Measurements from ENCODE around the gene GDPD5. TPM values are rescaled to one million over a fixed set of nuclear protein-coding genes. Genes with fewer than 3 reads are reported as not detected.

GDPD5 gene
- total and polyA plus RNA-seq, 2 donors (not counting 1 experiment from before 2014, with no cell fraction given): 2.5 to 3.1 TPM

GRCh38 chr11:75437966-75438659 lies 87.6 kb downstream of the GDPD5 start:
- Histone ChIP-seq H3K27me3 (ENCODE audit: control insufficient read depth, insufficient read depth, low read length) (peaks cover 1% of the 10 kb centered on the region), H3K27ac (ENCODE audit: insufficient read depth, low read length) (no peak overlapping the region), H3K9me3 (ENCODE audit: control insufficient read depth, insufficient read depth, low read depth, low read length) (no peaks in the 10 kb centered on the region), H4K20me1 (ENCODE audit: control insufficient read depth, extremely low read depth, insufficient read depth, low read length) (no peaks in the 10 kb centered on the region), H3K36me3 (ENCODE audit: control insufficient read depth, insufficient read depth, low read length) (no peaks in the 10 kb centered on the region), H3K4me1 (ENCODE audit: control insufficient read depth, extremely low read depth, insufficient read depth, low read length) (no peaks in the 10 kb centered on the region), H3K79me2 (ENCODE audit: control insufficient read depth, insufficient read depth, low read length) (no peaks in the 10 kb centered on the region), H3K9ac (ENCODE audit: insufficient read depth, low read length) (no peak overlapping the region), H3K4me2 (ENCODE audit: extremely low read depth, insufficient read depth, low read length) (no peak overlapping the region), H3K4me3 (replicated peaks in 1 of 4; ENCODE audit: control extremely low read depth in 1 of 4, insufficient read depth in 1 of 4, low read depth in 3 of 4, low read length in 4 of 4) (no peak overlapping the region), H2AFZ (ENCODE audit: low read length) (no peak overlapping the region)
- no peak for DNase-seq (ENCODE audit: low read depth in 2 of 2)
- TF ChIP-seq EZH2 (IDR thresholded peaks at IDR 0.05; ENCODE audit: low read length, missing control alignments) (no peak), CTCF (conservative IDR thresholded peaks at IDR 0.05 in 1 of 2, IDR thresholded peaks at IDR 0.05 in 1 of 2; ENCODE audit: low read depth in 1 of 2, low read length in 2 of 2) (no peak)

- H4K20me1 ChIP-seq (ENCODE audit: control insufficient read depth, extremely low read depth, insufficient read depth, low read length): no peaks in the 10 kb centered on the region
- H3K4me3 ChIP-seq (replicated peaks in 1 of 4; ENCODE audit: control extremely low read depth in 1 of 4, insufficient read depth in 1 of 4, low read depth in 3 of 4, low read length in 4 of 4): no peak overlapping the region
- no peak for DNase-seq (ENCODE audit: low read depth in 2 of 2)
- H3K36me3 ChIP-seq (ENCODE audit: control insufficient read depth, insufficient read depth, low read length): no peaks in the 10 kb centered on the region
- H3K27ac ChIP-seq (ENCODE audit: insufficient read depth, low read length): no peak overlapping the region
- no peaks in the 10 kb centered on the region for H3K79me2 ChIP-seq (ENCODE audit: control insufficient read depth, insufficient read depth, low read length)
- H3K9ac ChIP-seq (ENCODE audit: insufficient read depth, low read length): no peak overlapping the region
- no peaks in the 10 kb centered on the region for H3K4me1 ChIP-seq (ENCODE audit: control insufficient read depth, extremely low read depth, insufficient read depth, low read length)
- no peaks in the 10 kb centered on the region for H3K9me3 ChIP-seq (ENCODE audit: control insufficient read depth, insufficient read depth, low read depth, low read length)
- H3K27me3 ChIP-seq (ENCODE audit: control insufficient read depth, insufficient read depth, low read length): peaks cover 13% of the 10 kb centered on the region
- no peak overlapping the region for H2AFZ ChIP-seq (ENCODE audit: low read length)
- TF ChIP-seq CTCF (conservative IDR thresholded peaks at IDR 0.05 in 1 of 2, IDR thresholded peaks at IDR 0.05 in 1 of 2; ENCODE audit: low read depth in 1 of 2, low read length in 2 of 2) (no peak), EZH2 (IDR thresholded peaks at IDR 0.05; ENCODE audit: low read length, missing control alignments) (no peak)
- no peak overlapping the region for H3K4me2 ChIP-seq (ENCODE audit: extremely low read depth, insufficient read depth, low read length)
Measured at GRCh38 chr11:75436806-75437205, 88.9 kb downstream of the GDPD5 start.

- Histone ChIP-seq H4K20me1 (ENCODE audit: control insufficient read depth, extremely low read depth, insufficient read depth, low read length) (no peaks in the 10 kb centered on the region), H3K9me3 (ENCODE audit: control insufficient read depth, insufficient read depth, low read depth, low read length) (no peaks in the 10 kb centered on the region), H3K79me2 (ENCODE audit: control insufficient read depth, insufficient read depth, low read length) (no peaks in the 10 kb centered on the region), H3K4me1 (ENCODE audit: control insufficient read depth, extremely low read depth, insufficient read depth, low read length) (no peaks in the 10 kb centered on the region), H3K27me3 (ENCODE audit: control insufficient read depth, insufficient read depth, low read length) (peaks cover 25% of the 10 kb centered on the region), H3K36me3 (ENCODE audit: control insufficient read depth, insufficient read depth, low read length) (no peaks in the 10 kb centered on the region), H3K4me3 (replicated peaks in 1 of 4; ENCODE audit: control extremely low read depth in 1 of 4, insufficient read depth in 1 of 4, low read depth in 3 of 4, low read length in 4 of 4) (no peak overlapping the region), H2AFZ (ENCODE audit: low read length) (no peak overlapping the region), H3K9ac (ENCODE audit: insufficient read depth, low read length) (no peak overlapping the region), H3K4me2 (ENCODE audit: extremely low read depth, insufficient read depth, low read length) (no peak overlapping the region), H3K27ac (ENCODE audit: insufficient read depth, low read length) (no peak overlapping the region)
- no peak for TF ChIP-seq EZH2 (IDR thresholded peaks at IDR 0.05; ENCODE audit: low read length, missing control alignments)
- TF ChIP-seq CTCF (conservative IDR thresholded peaks at IDR 0.05 in 1 of 2, IDR thresholded peaks at IDR 0.05 in 1 of 2; ENCODE audit: low read depth in 1 of 2, low read length in 2 of 2): no peak
- DNase-seq (ENCODE audit: low read depth in 2 of 2): no peak
Measured at GRCh38 chr11:75435571-75435925, 90.2 kb downstream of the GDPD5 start.

Data from fibroblast of lung (primary cell).